NB4 (cell line): ENCODE data around the gene DNAAF8.

Experiments used
- TF ChIP-seq, protein P1 (sequence below): IDR thresholded peaks from 2 replicates; pipeline ENCODE4 v1.6.1; 2011; ENCODE audit warnings: low read depth, low read length
- TF ChIP-seq, protein P2 (sequence below): IDR thresholded peaks from one replicate; pipeline ENCODE4 v1.5.1; 2012; ENCODE audit warnings: low read depth, low read length

DNA sequence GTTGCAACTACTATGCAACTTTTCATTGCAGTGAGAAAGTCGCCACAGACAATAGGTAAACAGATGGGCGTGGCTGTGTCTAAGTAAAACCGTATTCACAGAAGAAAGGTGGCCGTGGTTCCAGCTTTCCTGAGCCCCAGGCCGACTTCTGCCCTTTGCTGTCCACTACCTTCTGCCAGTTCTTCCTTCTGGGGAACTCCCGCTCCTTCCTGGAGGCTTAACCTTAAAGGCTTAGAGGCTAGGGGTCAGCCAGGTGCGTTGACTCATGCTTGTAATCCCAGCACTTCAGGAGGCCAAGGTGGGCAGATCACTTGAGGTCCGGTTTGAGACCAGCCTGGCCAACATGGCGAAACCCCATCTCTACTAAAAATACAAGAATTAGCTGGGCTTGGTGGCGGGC is 55.9 kb downstream of the DNAAF8 start:
- TF ChIP-seq, protein P1, sequence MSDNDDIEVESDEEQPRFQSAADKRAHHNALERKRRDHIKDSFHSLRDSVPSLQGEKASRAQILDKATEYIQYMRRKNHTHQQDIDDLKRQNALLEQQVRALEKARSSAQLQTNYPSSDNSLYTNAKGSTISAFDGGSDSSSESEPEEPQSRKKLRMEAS = no peak
- TF ChIP-seq, protein P2, sequence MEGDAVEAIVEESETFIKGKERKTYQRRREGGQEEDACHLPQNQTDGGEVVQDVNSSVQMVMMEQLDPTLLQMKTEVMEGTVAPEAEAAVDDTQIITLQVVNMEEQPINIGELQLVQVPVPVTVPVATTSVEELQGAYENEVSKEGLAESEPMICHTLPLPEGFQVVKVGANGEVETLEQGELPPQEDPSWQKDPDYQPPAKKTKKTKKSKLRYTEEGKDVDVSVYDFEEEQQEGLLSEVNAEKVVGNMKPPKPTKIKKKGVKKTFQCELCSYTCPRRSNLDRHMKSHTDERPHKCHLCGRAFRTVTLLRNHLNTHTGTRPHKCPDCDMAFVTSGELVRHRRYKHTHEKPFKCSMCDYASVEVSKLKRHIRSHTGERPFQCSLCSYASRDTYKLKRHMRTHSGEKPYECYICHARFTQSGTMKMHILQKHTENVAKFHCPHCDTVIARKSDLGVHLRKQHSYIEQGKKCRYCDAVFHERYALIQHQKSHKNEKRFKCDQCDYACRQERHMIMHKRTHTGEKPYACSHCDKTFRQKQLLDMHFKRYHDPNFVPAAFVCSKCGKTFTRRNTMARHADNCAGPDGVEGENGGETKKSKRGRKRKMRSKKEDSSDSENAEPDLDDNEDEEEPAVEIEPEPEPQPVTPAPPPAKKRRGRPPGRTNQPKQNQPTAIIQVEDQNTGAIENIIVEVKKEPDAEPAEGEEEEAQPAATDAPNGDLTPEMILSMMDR = no peak
